Gastrocnemius medialis (tissue), 4 donors: Measurements from ENCODE around the gene GALNT17.

Experiments used
- CTCF ChIP-seq, 5 experiments: fragments of 450-650 bp in 3 of 5; fragments of 200-600 bp in 2 of 5; sonication (generic) in 2 of 5; IDR thresholded peaks in 4 of 5; conservative IDR thresholded peaks in 1 of 5; 1 replicate in 4 of 5; 2 replicates in 1 of 5; pipeline ENCODE4 v1.5.1; 2016 to 2019; ENCODE audit warnings: antibody characterized with exemption in 5 of 5, mild to moderate bottlenecking in 3 of 5, moderate library complexity in 3 of 5
- POLR2A ChIP-seq, 2 donors: fragments of 450-650 bp; IDR thresholded peaks; one replicate each; pipeline ENCODE4 v1.6.1; 2017; ENCODE audit warnings: antibody characterized with exemption in 2 of 2, mild to moderate bottlenecking in 2 of 2, moderate library complexity in 2 of 2

GRCh38 chr7:71361451-71362032 lies 229.6 kb downstream of the GALNT17 start:
- TF ChIP-seq CTCF (IDR thresholded peaks at IDR 0.05 in 4 of 5, conservative IDR thresholded peaks at IDR 0.05 in 1 of 5) (no peak), POLR2A (IDR thresholded peaks at IDR 0.05) (no peak)
